HepG2 (cell line): ENCODE results near the gene KRTAP3-3. TPM values are rescaled to one million over a fixed set of nuclear protein-coding genes. Genes with fewer than 3 reads are reported as not detected.

ENCODE experiments used
- ARHGAP35 ChIP-seq: sonication (generic); formaldehyde crosslinking; IDR thresholded peaks from 2 replicates; pipeline ENCODE4 v1.9.0; 2022; ENCODE audit warnings: mild to moderate bottlenecking, inconsistent platforms, moderate library complexity, missing genetic modification reagents, borderline replicate concordance
- BRCA1 ChIP-seq: sonication (generic); formaldehyde crosslinking; IDR thresholded peaks from 2 replicates; pipeline ENCODE4 v1.4.0; 2020; ENCODE audit warnings: missing genetic modification reagents
- DNMT1 ChIP-seq: sonication (generic); formaldehyde crosslinking; IDR thresholded peaks from 2 replicates; pipeline ENCODE4 v1.5.1; 2020; ENCODE audit warnings: mild to moderate bottlenecking, missing genetic modification reagents
- DNMT3B ChIP-seq: conservative IDR thresholded peaks from 2 replicates; pipeline ENCODE4 v1.6.1; 2016; ENCODE audit warnings: missing biosample characterization, control low read depth
- ISX ChIP-seq: sonication (generic); formaldehyde crosslinking; conservative IDR thresholded peaks from 2 replicates; pipeline ENCODE4 v1.5.0; 2020; ENCODE audit warnings: missing genetic modification reagents
- KDM6A ChIP-seq: IDR thresholded peaks from 2 replicates; pipeline ENCODE4 v1.6.1; 2016; ENCODE audit warnings: low read depth
- KLF11 ChIP-seq: IDR thresholded peaks from 2 replicates; pipeline ENCODE4 v1.6.1; 2016; ENCODE audit warnings: missing compliant biosample characterization
- KMT2A ChIP-seq: sonication (generic); formaldehyde crosslinking; IDR thresholded peaks from 2 replicates; pipeline ENCODE4 v1.4.0; 2020; ENCODE audit warnings: missing genetic modification reagents
- MYNN ChIP-seq: sonication (generic); formaldehyde crosslinking; IDR thresholded peaks from 2 replicates; pipeline ENCODE4 v1.4.0; 2020; ENCODE audit warnings: mild to moderate bottlenecking, low read depth, missing genetic modification reagents
- NR2F2 ChIP-seq: IDR thresholded peaks from 2 replicates; pipeline ENCODE4 v1.6.1; 2012; ENCODE audit warnings: low read depth, inconsistent platforms, borderline replicate concordance
- SIN3A ChIP-seq: IDR thresholded peaks from 2 replicates; pipeline ENCODE4 v1.6.1; 2011; ENCODE audit warnings: low read depth, mild to moderate bottlenecking, control low read depth, low read length, borderline replicate concordance
- SNAPC4 ChIP-seq: sonication (generic); formaldehyde crosslinking; IDR thresholded peaks from 2 replicates; pipeline ENCODE4 v1.4.0; 2020; ENCODE audit warnings: mild to moderate bottlenecking, missing genetic modification reagents
- ZBTB7B ChIP-seq: sonication (generic); formaldehyde crosslinking; IDR thresholded peaks from 2 replicates; pipeline ENCODE4 v1.4.0; 2020; ENCODE audit warnings: missing genetic modification reagents
- ZHX1 ChIP-seq: sonication (generic); formaldehyde crosslinking; IDR thresholded peaks from 2 replicates; pipeline ENCODE4 v1.8.1; 2022; ENCODE audit warnings: low read depth, mild to moderate bottlenecking, missing genetic modification reagents
- ZKSCAN1 ChIP-seq: fragments of 150-350 bp; IDR thresholded peaks from 2 replicates; pipeline ENCODE4 v1.6.1; 2014; ENCODE audit warnings: low read length
- ZMAT3 ChIP-seq: sonication (generic); formaldehyde crosslinking; conservative IDR thresholded peaks from 2 replicates; pipeline ENCODE4 v1.7.0; 2021; ENCODE audit warnings: missing genetic modification reagents
- ZNF33A ChIP-seq: sonication (generic); formaldehyde crosslinking; IDR thresholded peaks from 2 replicates; pipeline ENCODE4 v1.5.1; 2020; ENCODE audit warnings: missing genetic modification reagents, mild to moderate bottlenecking, moderate library complexity, borderline replicate concordance
- ZNF543 ChIP-seq: sonication (generic); formaldehyde crosslinking; IDR thresholded peaks from 2 replicates; pipeline ENCODE4 v1.4.0; 2020; ENCODE audit warnings: mild to moderate bottlenecking, missing genetic modification reagents
- ZNF850 ChIP-seq: sonication (generic); formaldehyde crosslinking; conservative IDR thresholded peaks from 2 replicates; pipeline ENCODE4 v1.9.0; 2021; ENCODE audit warnings: mild to moderate bottlenecking, missing genetic modification reagents
- polyA plus RNA-seq, 8 experiments: library from polyadenylated mRNA; depleted of rRNA in 3 of 8; stranded (reverse) in 7 of 8; unstranded in 1 of 8; fragments of >200 nt; fragmentation: Illumina TruSeq in 4 of 8; extraction: Trizol in 4 of 8; gene quantifications; 2 replicates each; pipeline versions ENCODE4 v1.2.1 to v1.2.3, GENCODE V29; 2011 to 2016; ENCODE audit warnings: low read depth in 4 of 8, missing spikeins in 1 of 8, mixed read lengths in 1 of 8; ENCODE audit not compliant: insufficient read depth in 1 of 8
- total RNA-seq, 5 experiments: library from RNA; depleted of rRNA; stranded (reverse); fragments of >200 nt; fragmentation: Illumina TruSeq; extraction: Trizol; gene quantifications; 2 replicates each; pipeline ENCODE4 v1.2.3, GENCODE V29; 2016; ENCODE audit warnings: low read depth in 1 of 5
- TF ChIP-seq, protein P1 (sequence below): sonication (generic); formaldehyde crosslinking; conservative IDR thresholded peaks from 2 replicates; pipeline ENCODE4 v1.4.0; 2020; ENCODE audit warnings: missing genetic modification reagents
- TF ChIP-seq, protein P2 (sequence below): sonication (generic); formaldehyde crosslinking; conservative IDR thresholded peaks from 2 replicates; pipeline ENCODE4 v1.4.0; 2020; ENCODE audit warnings: missing genetic modification reagents

KRTAP3-3 gene
- total and polyA plus RNA-seq, 2 of the 13 experiments (the other 11 are each of a cell fraction or from before 2014, with no cell fraction given): not detected

DNA sequence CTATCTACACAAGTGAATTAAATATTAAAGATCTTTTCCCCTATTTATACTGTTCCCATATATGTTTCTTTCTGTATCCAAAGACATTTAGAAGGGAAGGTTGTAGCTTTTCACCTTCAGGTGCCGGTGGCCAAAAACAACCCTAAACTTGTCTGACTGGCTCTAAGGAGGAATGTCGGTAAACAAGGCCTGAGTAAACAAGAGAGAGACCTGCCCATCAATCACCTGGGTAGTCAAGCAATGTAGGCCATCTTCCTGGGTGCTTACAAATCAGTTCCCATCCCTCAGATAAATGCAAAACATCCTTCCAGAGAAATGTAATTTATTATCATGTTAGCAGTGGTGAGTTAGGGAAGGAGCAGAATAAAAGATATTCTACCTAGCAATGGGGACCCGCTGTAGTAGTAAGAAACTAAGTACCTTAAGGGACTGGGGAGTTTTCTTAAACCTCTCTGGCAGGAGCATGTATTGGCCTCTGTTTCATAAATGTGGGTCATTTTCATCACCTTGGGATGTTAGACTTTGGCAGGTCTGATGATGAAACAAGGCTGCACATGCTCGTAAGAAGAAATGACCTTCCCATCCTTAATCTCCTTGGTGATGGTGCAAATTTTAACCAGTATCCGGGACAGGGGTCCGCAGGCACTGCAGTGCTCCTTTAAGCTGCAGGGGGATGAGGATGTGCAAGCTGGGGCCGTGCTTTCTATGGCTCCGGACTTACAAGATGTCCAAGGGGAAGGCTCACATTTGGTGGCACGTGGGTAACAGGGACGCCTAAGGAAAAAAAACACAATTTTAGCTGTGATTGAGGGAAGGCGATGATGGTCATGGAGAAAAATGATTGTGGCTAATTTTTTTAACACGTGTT, 35.6 kb downstream of the KRTAP3-3 start (continued):
- TF ChIP-seq, protein P1, sequence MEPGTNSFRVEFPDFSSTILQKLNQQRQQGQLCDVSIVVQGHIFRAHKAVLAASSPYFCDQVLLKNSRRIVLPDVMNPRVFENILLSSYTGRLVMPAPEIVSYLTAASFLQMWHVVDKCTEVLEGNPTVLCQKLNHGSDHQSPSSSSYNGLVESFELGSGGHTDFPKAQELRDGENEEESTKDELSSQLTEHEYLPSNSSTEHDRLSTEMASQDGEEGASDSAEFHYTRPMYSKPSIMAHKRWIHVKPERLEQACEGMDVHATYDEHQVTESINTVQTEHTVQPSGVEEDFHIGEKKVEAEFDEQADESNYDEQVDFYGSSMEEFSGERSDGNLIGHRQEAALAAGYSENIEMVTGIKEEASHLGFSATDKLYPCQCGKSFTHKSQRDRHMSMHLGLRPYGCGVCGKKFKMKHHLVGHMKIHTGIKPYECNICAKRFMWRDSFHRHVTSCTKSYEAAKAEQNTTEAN (CRISPR knock-in tag): no peak
- TF ChIP-seq ARHGAP35: no peak
- TF ChIP-seq NR2F2: peak; percentile 18; the same call in 1 of the 2 replicates
- TF ChIP-seq KMT2A (CRISPR knock-in tag): no peak
- TF ChIP-seq ZKSCAN1: no peak; the same call in 1 of the 2 replicates
- no peak for TF ChIP-seq MYNN (CRISPR knock-in tag)
- TF ChIP-seq KLF11 (CRISPR knock-in tag): no peak
- no peak for TF ChIP-seq ZNF33A (CRISPR knock-in tag)
- TF ChIP-seq ZNF850 (CRISPR knock-in tag): no peak
- TF ChIP-seq SNAPC4: no peak
- peak; percentile 79 for TF ChIP-seq KDM6A (CRISPR knock-in tag)
- 0 out of 2 replicates have a peak, but pooled peaks have one; percentile 28 for TF ChIP-seq BRCA1 (CRISPR knock-in tag)
- TF ChIP-seq ZBTB7B (CRISPR knock-in tag): no peak
- no peak for TF ChIP-seq SIN3A
- TF ChIP-seq DNMT1 (CRISPR knock-in tag): no peak
- TF ChIP-seq, protein P2, sequence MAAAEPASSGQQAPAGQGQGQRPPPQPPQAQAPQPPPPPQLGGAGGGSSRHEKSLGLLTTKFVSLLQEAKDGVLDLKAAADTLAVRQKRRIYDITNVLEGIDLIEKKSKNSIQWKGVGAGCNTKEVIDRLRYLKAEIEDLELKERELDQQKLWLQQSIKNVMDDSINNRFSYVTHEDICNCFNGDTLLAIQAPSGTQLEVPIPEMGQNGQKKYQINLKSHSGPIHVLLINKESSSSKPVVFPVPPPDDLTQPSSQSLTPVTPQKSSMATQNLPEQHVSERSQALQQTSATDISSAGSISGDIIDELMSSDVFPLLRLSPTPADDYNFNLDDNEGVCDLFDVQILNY (CRISPR knock-in tag): no peak
- TF ChIP-seq ISX (CRISPR knock-in tag): no peak
- TF ChIP-seq DNMT3B (CRISPR knock-in tag): no peak
- TF ChIP-seq ZNF543 (CRISPR knock-in tag): no peak
- TF ChIP-seq ZHX1 (CRISPR knock-in tag): no peak
- TF ChIP-seq ZMAT3 (CRISPR knock-in tag): no peak
